ENCODE results near the gene IL33.

The IL33 gene

DNA sequence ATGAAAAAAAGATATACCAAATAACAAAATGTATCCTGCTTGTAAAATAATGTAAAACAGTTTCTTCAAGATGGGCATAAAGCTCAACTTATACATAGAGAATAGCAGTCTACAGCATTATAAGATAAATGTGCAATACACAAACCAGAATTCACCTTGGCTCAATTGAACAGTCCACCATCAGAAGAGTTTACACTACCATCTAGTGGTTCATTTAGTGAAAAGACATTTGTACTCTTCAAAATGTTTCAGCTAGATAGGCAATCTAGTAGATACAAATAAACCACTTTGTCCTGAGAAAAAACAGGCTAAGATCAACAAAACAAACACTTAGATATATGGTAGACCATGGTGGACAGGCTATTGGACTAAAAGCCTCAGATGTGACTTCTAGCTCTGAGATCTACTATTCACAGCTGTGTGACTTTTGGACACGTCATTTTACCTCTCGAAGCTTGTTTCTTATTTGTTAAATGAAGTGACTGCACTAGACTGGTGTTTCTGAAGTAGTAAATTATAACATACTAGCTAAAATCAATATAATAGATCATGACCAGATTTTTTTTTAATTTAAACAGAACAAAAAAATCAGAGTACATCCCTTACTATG, 90.5 kb downstream of the IL33 start:
- DNase-seq, result peak in 3 of 4 experiments; percentile 3 to 50 (median 29)
